ENCODE data around the gene TDRD6. TPM values are rescaled to one million over a fixed set of nuclear protein-coding genes. Genes with fewer than 3 reads are reported as not detected.

The TDRD6 gene
- total RNA-seq, 1 experiment from 2014 or later = not detected

DNA sequence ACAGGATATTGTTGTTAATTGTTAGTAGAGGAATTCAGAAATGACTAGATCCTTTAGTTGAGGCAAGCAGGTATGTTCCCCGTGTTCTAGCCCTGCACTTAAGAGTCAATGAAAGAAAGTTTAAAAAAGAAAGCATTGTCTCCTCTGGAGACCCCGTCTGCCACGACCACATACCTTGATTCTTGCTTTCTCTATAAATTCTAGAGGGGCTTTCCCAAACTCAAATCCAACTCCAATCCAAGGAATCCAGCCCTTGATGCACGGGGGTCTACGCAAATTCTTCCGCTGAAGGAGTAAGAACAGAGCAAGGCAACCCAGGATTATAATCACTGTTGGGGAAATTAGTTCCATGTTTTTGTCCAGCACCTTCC is 35.5 kb upstream of the TDRD6 start:
- peaks cover 9% of the 10 kb centered on the region for H3K4me1 ChIP-seq (ENCODE audit: control insufficient read depth, insufficient read depth, low read length)
- no TSS peak for BruUV-seq (replicated peaks)
- intact Hi-C loops (cut with micrococcal nuclease; ENCODE audit: unreplicated experiment) (no loop called here), in situ Hi-C loops (cut with HindIII; ENCODE audit: low pct_unique_long_range_greater_than_20kb, low sequenced_read_pairs) (no loop called here)
- H3K27ac ChIP-seq (ENCODE audit: low read length) = no peak overlapping the region
- no peak for DNase-seq (ENCODE audit: low read depth, low spot score)
- no peaks in the 10 kb centered on the region for H3K36me3 ChIP-seq (ENCODE audit: control insufficient read depth, insufficient read depth, low read length)
- TF ChIP-seq TCF7L2 (IDR thresholded peaks at IDR 0.05; ENCODE audit: low read depth, low read length) (no peak), POLR2AphosphoS5 (IDR thresholded peaks at IDR 0.05; ENCODE audit: low read depth, low read length) (no peak), SIN3A (IDR thresholded peaks at IDR 0.05; ENCODE audit: borderline replicate concordance, insufficient read depth, low read depth, low read length) (no peak)
- TF ChIP-seq, protein P1, sequence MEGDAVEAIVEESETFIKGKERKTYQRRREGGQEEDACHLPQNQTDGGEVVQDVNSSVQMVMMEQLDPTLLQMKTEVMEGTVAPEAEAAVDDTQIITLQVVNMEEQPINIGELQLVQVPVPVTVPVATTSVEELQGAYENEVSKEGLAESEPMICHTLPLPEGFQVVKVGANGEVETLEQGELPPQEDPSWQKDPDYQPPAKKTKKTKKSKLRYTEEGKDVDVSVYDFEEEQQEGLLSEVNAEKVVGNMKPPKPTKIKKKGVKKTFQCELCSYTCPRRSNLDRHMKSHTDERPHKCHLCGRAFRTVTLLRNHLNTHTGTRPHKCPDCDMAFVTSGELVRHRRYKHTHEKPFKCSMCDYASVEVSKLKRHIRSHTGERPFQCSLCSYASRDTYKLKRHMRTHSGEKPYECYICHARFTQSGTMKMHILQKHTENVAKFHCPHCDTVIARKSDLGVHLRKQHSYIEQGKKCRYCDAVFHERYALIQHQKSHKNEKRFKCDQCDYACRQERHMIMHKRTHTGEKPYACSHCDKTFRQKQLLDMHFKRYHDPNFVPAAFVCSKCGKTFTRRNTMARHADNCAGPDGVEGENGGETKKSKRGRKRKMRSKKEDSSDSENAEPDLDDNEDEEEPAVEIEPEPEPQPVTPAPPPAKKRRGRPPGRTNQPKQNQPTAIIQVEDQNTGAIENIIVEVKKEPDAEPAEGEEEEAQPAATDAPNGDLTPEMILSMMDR (IDR thresholded peaks at IDR 0.05) = no peak
- TF ChIP-seq, protein P2, sequence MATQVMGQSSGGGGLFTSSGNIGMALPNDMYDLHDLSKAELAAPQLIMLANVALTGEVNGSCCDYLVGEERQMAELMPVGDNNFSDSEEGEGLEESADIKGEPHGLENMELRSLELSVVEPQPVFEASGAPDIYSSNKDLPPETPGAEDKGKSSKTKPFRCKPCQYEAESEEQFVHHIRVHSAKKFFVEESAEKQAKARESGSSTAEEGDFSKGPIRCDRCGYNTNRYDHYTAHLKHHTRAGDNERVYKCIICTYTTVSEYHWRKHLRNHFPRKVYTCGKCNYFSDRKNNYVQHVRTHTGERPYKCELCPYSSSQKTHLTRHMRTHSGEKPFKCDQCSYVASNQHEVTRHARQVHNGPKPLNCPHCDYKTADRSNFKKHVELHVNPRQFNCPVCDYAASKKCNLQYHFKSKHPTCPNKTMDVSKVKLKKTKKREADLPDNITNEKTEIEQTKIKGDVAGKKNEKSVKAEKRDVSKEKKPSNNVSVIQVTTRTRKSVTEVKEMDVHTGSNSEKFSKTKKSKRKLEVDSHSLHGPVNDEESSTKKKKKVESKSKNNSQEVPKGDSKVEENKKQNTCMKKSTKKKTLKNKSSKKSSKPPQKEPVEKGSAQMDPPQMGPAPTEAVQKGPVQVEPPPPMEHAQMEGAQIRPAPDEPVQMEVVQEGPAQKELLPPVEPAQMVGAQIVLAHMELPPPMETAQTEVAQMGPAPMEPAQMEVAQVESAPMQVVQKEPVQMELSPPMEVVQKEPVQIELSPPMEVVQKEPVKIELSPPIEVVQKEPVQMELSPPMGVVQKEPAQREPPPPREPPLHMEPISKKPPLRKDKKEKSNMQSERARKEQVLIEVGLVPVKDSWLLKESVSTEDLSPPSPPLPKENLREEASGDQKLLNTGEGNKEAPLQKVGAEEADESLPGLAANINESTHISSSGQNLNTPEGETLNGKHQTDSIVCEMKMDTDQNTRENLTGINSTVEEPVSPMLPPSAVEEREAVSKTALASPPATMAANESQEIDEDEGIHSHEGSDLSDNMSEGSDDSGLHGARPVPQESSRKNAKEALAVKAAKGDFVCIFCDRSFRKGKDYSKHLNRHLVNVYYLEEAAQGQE (IDR thresholded peaks at IDR 0.05; ENCODE audit: insufficient read depth in 1 of 2, low read depth in 2 of 2, low read length in 1 of 2) = no peak
- no peak for ATAC-seq
- H3K4me3 ChIP-seq (ENCODE audit: low read depth in 2 of 2, low read length in 2 of 2) = peak overlapping the region; percentile 70 to 94
- ChIA-PET CTCF (no interaction called here), POLR2A (no interaction called here)
- peaks cover 24% of the 10 kb centered on the region for H3K27me3 ChIP-seq (ENCODE audit: control insufficient read depth, insufficient read depth, low read length)
- no peaks in the 10 kb centered on the region for H3K9me3 ChIP-seq (ENCODE audit: control insufficient read depth, insufficient read depth, low read depth, low read length)

GRCh38 chr6:46652603-46653438 is 34.9 kb upstream of the TDRD6 start, which contains the start of the genes CYP39A1 and SLC25A27:
CYP39A1 (minus strand) TSS chr6:46652818; CDS start chr6:46652582, 236 bp downstream.
SLC25A27 (plus strand) TSS chr6:46652975; CDS start chr6:46653193, 218 bp downstream.
- intact Hi-C loops (cut with micrococcal nuclease; ENCODE audit: unreplicated experiment) (no loop called here), in situ Hi-C loops (cut with HindIII; ENCODE audit: low pct_unique_long_range_greater_than_20kb, low sequenced_read_pairs) (no loop called here)
- CTCF ChIA-PET = no interaction called here
- H3K9me3 ChIP-seq (ENCODE audit: control insufficient read depth, insufficient read depth, low read depth, low read length) = no peaks in the 10 kb centered on the region
- TF ChIP-seq, protein P1 (IDR thresholded peaks at IDR 0.05) = no peak
- TF ChIP-seq TCF7L2 (IDR thresholded peaks at IDR 0.05; ENCODE audit: low read depth, low read length) = peak; percentile 26; the same call in 1 of the 2 replicates
- H3K27ac ChIP-seq (ENCODE audit: low read length) = no peak within 1 kb of the TSS
- DNase-seq (ENCODE audit: low read depth, low spot score) = peak; percentile 52
- H3K4me3 ChIP-seq (ENCODE audit: low read depth in 2 of 2, low read length in 2 of 2) = peak within 1 kb of the TSS; percentile 70 to 94
- peaks cover 24% of the 10 kb centered on the region for H3K27me3 ChIP-seq (ENCODE audit: control insufficient read depth, insufficient read depth, low read length)
- H3K36me3 ChIP-seq (ENCODE audit: control insufficient read depth, insufficient read depth, low read length) = no peaks in the 10 kb centered on the region
- H3K4me1 ChIP-seq (ENCODE audit: control insufficient read depth, insufficient read depth, low read length) = peaks cover 9% of the 10 kb centered on the region
- ATAC-seq = peak; percentile 100
- POLR2A ChIA-PET = no interaction called here
- no TSS peak for BruUV-seq (replicated peaks)

Measured in Panc1 (cell line).